Right lobe of liver (tissue), 4 donors: ENCODE measurements around the gene OSBPL9.

Experiments
- POLR2A ChIP-seq: fragments of 450-650 bp; IDR thresholded peaks from one replicate; pipeline ENCODE4 v1.6.1; 2017; ENCODE audit warnings: antibody characterized with exemption, mild to moderate bottlenecking
- TF ChIP-seq, protein P1 (sequence below), 4 donors: fragments of 200-600 bp in 3 of 4; fragments of 450-650 bp in 1 of 4; IDR thresholded peaks; one replicate each; pipeline versions ENCODE4 v1.5.1 to v1.8.0; 2016 to 2022; ENCODE audit warnings: antibody characterized with exemption in 4 of 4, mild to moderate bottlenecking in 2 of 4
- donor health status: DM: no; HTN: no; CAD: no.
- donor health status: DM: no; HTN: no; CAD: no.
- donor health status: DM: no; HTN: yes; CAD: no.

- TF ChIP-seq, protein P1, sequence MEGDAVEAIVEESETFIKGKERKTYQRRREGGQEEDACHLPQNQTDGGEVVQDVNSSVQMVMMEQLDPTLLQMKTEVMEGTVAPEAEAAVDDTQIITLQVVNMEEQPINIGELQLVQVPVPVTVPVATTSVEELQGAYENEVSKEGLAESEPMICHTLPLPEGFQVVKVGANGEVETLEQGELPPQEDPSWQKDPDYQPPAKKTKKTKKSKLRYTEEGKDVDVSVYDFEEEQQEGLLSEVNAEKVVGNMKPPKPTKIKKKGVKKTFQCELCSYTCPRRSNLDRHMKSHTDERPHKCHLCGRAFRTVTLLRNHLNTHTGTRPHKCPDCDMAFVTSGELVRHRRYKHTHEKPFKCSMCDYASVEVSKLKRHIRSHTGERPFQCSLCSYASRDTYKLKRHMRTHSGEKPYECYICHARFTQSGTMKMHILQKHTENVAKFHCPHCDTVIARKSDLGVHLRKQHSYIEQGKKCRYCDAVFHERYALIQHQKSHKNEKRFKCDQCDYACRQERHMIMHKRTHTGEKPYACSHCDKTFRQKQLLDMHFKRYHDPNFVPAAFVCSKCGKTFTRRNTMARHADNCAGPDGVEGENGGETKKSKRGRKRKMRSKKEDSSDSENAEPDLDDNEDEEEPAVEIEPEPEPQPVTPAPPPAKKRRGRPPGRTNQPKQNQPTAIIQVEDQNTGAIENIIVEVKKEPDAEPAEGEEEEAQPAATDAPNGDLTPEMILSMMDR (IDR thresholded peaks at IDR 0.05), result no peak
- TF ChIP-seq POLR2A, result no peak
Observed at GRCh38 chr1:51612447-51612961, 4.4 kb upstream of the OSBPL9 start.
